ENCODE results near the gene NFIA.
A peak's percentile ranks its signal among the peaks of the same experiment; 100 is the strongest.

The NFIA gene

DNA sequence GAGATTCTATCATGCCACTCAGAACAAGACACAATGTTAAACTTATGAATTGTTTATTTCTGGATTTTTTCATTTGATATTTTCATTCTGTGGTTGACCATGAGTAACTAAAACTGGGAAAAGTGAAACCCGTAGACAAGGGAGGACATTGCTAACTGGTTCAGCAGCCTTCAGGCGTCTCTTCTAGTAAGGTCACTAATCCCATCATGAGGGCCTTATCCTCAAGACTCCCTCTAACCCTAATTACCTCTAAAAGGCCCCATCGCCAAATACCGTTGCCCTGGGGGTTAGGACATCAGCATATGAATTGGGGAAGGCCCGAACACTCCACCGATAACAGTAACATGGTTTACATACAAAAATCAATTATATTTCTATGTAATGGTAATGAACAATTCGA, 394.9 kb downstream of the NFIA start:
- DNase-seq, result no peak

GRCh38 chr1:61480273-61480935, 398.0 kb downstream of the NFIA start:
- no peak for DNase-seq

GRCh38 chr1:61481315-61481715, 399.0 kb downstream of the NFIA start:
- DNase-seq, result no peak

- DNase-seq, result no peak
These were observed 399.9 kb downstream of the NFIA start for GRCh38 chr1:61482170-61482734.

GRCh38 chr1:61486783-61487536, 404.6 kb downstream of the NFIA start:
- no peak for DNase-seq

DNA sequence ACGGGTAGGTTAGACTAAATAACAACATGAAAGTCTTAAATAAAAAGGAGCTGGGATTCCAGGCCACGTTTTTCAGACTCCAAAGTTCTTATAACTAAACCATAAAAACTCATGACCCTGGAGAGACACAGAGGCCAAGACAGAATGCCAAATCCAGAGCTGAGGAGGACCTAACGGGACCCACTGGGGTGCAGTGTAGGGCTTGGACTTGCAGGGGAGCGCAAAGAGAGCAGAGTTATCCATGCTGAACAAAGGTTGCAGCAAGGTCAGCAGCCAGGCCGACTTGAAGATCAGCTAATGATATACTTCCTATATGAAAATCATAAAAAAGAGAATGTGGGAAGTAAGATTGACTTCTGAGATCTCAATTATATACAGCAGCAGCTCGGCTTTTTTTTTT, 405.4 kb downstream of the NFIA start:
- DNase-seq, result peak; percentile 43

- no peak for DNase-seq
These were observed 408.6 kb downstream of the NFIA start for GRCh38 chr1:61490924-61491323.

- DNase-seq, result no peak
These were observed 409.1 kb downstream of the NFIA start for GRCh38 chr1:61491497-61491896.

DNA sequence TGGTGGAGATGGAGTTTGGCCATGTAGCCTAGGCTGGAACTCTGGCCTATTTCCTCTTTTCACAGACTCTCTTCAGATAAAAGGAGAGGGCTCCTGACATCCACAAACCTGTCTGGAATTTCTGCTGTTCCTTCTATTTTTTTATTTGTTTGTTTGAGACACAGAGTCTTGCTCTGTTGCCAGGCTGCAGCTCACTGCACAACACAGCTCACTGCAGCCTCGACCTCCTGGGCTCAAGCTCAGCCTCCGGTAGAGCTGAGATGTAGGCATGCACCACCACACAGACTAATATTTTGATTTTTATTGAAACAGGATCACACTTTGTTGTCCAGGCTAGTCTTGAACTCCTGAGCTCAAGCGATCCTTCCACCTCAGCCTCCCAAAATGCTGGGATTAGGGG, 411.6 kb downstream of the NFIA start:
- no peak for DNase-seq

DNA sequence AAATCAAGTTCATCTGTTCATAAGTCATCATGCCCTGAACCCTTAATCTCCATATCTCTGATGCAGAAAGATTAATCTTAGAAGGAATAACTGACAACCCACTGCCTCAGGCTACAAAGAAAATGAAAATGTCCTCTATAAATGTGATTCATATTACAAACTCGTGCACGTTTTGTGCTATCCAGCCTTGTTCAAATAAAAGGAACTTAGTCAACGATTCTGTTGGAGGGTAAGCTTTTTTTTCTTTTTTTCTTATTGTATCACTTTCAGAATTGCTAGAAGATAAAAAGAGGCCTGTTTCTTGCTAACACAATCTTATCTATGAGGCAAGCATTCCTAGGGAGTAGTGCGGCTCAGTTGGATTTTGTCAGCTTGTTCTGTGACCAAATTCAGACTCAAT, 414.1 kb downstream of the NFIA start:
- no peak for DNase-seq

- DNase-seq, result no peak
These were observed 414.7 kb downstream of the NFIA start for GRCh38 chr1:61497013-61497412.

DNA sequence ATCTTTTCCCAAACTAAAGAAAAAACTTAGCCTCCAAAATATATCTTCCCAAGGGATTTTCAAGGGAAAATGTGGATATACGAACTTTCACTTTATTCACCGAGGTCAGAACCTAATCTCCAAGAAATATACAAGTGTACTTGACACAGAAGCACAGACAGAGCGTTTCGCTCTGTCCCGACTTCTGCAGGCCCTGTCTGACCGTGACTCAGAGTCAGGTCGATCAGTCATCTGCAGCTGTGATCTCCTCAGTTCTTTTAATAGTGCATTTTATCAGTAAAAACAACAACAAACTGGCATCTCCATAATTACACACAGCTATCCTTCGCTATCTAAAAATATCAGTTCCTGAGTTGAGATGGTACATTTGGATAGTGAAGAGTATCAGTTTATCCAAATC, 416.0 kb downstream of the NFIA start:
- no peak for DNase-seq

DNA sequence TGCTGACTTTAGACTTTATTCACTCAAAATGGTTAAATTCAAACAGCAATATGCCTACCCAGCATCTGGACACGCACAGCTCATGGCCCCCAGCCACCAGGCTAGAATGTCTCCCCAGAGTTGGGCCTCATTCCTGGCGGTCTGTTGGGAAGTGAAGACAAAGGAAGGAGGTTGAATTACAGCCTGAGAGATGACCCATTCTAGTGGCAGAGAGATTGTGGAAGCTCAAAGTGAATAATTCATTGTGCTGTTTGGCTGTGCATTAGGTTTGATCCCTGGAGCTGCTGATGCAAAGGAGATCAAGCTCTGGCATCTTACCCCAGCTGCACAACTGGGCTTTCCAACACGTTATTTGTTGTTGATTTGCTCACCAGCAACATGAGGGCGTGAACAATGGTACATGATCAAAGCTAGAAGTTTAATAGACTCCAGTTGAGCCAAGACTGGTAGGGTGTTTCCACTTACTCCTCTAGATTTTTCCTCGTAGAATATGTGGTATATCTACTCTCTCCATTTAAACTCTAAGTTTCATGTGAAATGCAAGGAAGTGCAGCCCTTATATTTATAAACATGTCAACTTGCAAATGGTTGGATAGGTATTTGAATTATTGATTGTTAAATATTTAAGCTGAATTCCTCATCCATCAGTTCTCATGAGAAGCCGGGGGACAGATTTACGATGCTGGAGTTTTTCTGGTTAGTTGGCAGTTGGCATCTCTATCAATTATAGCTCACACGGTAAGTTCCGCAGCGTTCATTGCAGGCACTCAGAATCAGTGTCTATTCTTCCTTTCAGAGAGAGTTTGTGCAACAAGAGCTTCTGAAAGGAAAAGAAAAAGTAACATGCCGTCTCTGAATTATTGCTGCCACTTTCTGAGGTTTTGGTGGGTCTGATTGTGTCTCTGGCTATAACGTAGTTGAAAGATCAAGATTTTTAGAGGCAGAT, 419.9 kb downstream of the NFIA start:
- DNase-seq, result no peak

- DNase-seq, result no peak
These were observed 421.9 kb downstream of the NFIA start for GRCh38 chr1:61504305-61504704.

- no peak for DNase-seq
These were observed 422.6 kb downstream of the NFIA start for GRCh38 chr1:61504852-61505390.

DNA sequence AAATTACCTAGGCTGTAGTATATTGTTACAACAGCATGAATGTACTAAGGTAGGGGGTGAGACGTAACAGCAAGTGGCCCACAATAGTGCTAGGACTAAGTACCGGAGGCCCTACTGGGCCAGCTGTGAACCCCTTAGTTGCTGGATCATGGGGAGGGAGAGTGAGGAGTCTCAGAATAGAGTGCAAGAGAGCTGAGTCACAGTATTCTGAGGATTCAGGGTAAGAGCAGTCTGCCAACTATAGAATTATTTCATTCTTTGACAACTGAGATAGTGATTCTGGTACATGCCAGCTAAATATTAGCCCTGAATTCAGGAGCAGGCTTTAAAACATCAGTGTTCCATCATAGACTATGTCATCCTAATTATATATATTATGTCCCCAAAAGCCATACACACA, 423.9 kb downstream of the NFIA start:
- no peak for DNase-seq

DNA sequence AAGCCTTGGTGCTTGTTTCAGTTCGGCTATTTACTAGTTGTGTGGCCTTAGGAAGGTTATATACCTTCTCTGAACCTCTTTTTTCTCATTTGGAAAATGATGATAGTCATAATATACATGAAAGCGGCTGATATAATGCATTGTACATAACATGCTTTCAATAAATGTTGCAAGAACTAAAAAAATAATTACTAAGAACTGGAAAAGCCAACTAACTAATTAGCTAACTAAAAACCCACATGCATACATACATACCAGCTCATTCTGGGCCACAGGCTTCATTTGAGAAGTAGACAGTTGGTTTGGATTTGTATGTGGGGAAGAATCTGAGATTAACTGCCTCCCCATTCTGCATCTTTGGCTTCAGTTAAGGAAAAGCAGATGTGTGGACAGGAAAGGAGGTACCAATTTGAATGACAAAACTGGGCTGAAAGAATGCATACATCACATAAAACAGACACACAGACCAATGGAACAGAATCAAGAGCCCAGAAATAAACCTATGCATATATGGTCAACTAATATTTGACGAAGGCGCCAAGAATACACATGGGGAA, 424.7 kb downstream of the NFIA start:
- no peak for DNase-seq

Data from femur (tissue), 1 donor.